H1 (cell line): ENCODE data around the gene WDR75. TPM values are rescaled to one million over a fixed set of nuclear protein-coding genes. Genes with fewer than 3 reads are reported as not detected.

Experiments used
- CTCF ChIA-PET: fragments of 300-600 bp; sonication (Branson Sonifier 250); formaldehyde crosslinking; loops from one replicate; lab custom pipeline; 2021; ENCODE audit not compliant: partially characterized antibody; lab: Charles Lee
- POLR2A ChIA-PET: fragments of 300-600 bp; sonication (Branson Sonifier 250); formaldehyde crosslinking; loops from one replicate; lab custom pipeline; 2021; ENCODE audit warnings: inconsistent platforms; ENCODE audit not compliant: partially characterized antibody; lab: Charles Lee
- DNase-seq, 2 experiments: peaks; one replicate each; pipeline versions ENCODE4 v3.0.0 to v3.0.0-alpha.2; 2010 to 2022; ENCODE audit warnings: low spot score in 2 of 2, low read depth in 1 of 2, mixed read lengths in 1 of 2
- FAIRE-seq: peaks from 2 replicates; lab custom pipeline; 2011; peaks lifted over from hg19 to GRCh38; lab: Jason Lieb, UNC
- H2AFZ ChIP-seq: 2 replicates; pipeline ENCODE4 v1.8.1; 2012; ENCODE audit warnings: low read length, inconsistent platforms
- H2AK5ac ChIP-seq: 2 replicates; pipeline ENCODE4 v1.6.1; 2013; ENCODE audit warnings: low read depth, low read length
- H2BK120ac ChIP-seq: replicated peaks from 2 replicates; pipeline ENCODE3; 2013; ENCODE audit warnings: low read depth, low read length, inconsistent platforms
- H2BK12ac ChIP-seq: 2 replicates; pipeline ENCODE4 v1.6.1; 2013; ENCODE audit warnings: low read depth, low read length
- H2BK15ac ChIP-seq: 2 replicates; pipeline ENCODE4 v1.6.1; 2013; ENCODE audit warnings: low read length
- H2BK20ac ChIP-seq: 2 replicates; pipeline ENCODE4 v1.6.1; 2013; ENCODE audit warnings: low read length
- H2BK5ac ChIP-seq: 2 replicates; pipeline ENCODE4 v1.6.1; 2013; ENCODE audit warnings: low read depth, low read length
- H3K14ac ChIP-seq: 2 replicates; pipeline ENCODE4 v1.6.1; 2013; ENCODE audit warnings: inconsistent platforms; ENCODE audit not compliant: insufficient read length
- H3K18ac ChIP-seq: 2 replicates; pipeline ENCODE4 v1.6.1; 2013; ENCODE audit warnings: low read length; ENCODE audit errors: extremely low read depth
- H3K23ac ChIP-seq: 2 replicates; pipeline ENCODE4 v1.6.1; 2013; ENCODE audit warnings: inconsistent platforms; ENCODE audit not compliant: insufficient read length
- H3K23me2 ChIP-seq: 2 replicates; pipeline ENCODE4 v1.6.1; 2013; ENCODE audit warnings: low read depth, low read length
- H3K27ac ChIP-seq: 2 replicates; pipeline ENCODE4 v1.6.1; 2011; ENCODE audit warnings: low read depth, low read length, inconsistent platforms
- H3K27me3 ChIP-seq, 4 experiments: replicated peaks in 1 of 4; 1 replicate in 1 of 4; 2 replicates in 3 of 4; pipeline versions ENCODE4 v1.6.1 to v1.8.1; 2011 to 2013; ENCODE audit warnings: low read length in 3 of 4, mild to moderate bottlenecking in 3 of 4, inconsistent platforms in 2 of 4, mixed read lengths in 2 of 4, moderate library complexity in 1 of 4; ENCODE audit not compliant: control insufficient read depth in 3 of 4, insufficient read depth in 3 of 4; ENCODE audit errors: extremely low read depth in 1 of 4
- H3K36me3 ChIP-seq, 4 experiments: 2 replicates each; pipeline versions ENCODE4 v1.6.1 to v1.8.1; 2011 to 2013; ENCODE audit warnings: mild to moderate bottlenecking in 4 of 4, low read length in 3 of 4, moderate library complexity in 2 of 4, control low read depth in 1 of 4, inconsistent platforms in 1 of 4; ENCODE audit not compliant: insufficient read depth in 4 of 4, control insufficient read depth in 2 of 4
- H3K4ac ChIP-seq: replicated peaks from 2 replicates; pipeline ENCODE3; 2013; ENCODE audit warnings: low read length, low read depth, mixed read lengths, inconsistent platforms; ENCODE audit not compliant: insufficient read length
- H3K4me1 ChIP-seq, 4 experiments: replicated peaks in 1 of 4; 1 replicate in 1 of 4; 2 replicates in 3 of 4; pipeline versions ENCODE4 v1.6.1 to v1.8.1; 2011 to 2013; ENCODE audit warnings: low read length in 3 of 4, inconsistent platforms in 2 of 4, mixed read lengths in 1 of 4; ENCODE audit not compliant: insufficient read depth in 4 of 4, control insufficient read depth in 3 of 4
- H3K4me2 ChIP-seq, 2 experiments: 2 replicates each; pipeline versions ENCODE4 v1.6.1 to v1.8.1; 2011 to 2013; ENCODE audit warnings: low read depth in 2 of 2, low read length in 2 of 2, control low read depth in 1 of 2, inconsistent platforms in 1 of 2, mild to moderate bottlenecking in 1 of 2; ENCODE audit not compliant: insufficient read depth in 1 of 2
- H3K4me3 ChIP-seq, 4 experiments: fragments of 200-600, 300-600 bp in 1 of 4; sonication (generic), shearing (Covaris generic), sonication (Bioruptor Twin) in 1 of 4; 2 replicates each; pipeline versions ENCODE4 v1.5.1 to v1.8.1; 2011 to 2016; ENCODE audit warnings: low read length in 4 of 4, low read depth in 3 of 4, control low read depth in 2 of 4, inconsistent platforms in 2 of 4, mild to moderate bottlenecking in 2 of 4, mixed read lengths in 1 of 4, moderate library complexity in 1 of 4; ENCODE audit not compliant: insufficient read depth in 2 of 4; ENCODE audit errors: extremely low read depth in 1 of 4
- H3K56ac ChIP-seq: replicated peaks from 2 replicates; pipeline ENCODE3; 2013; ENCODE audit warnings: low read depth, mild to moderate bottlenecking, mixed read lengths, low read length, inconsistent platforms; ENCODE audit not compliant: insufficient read length
- H3K79me1 ChIP-seq: 2 replicates; pipeline ENCODE4 v1.6.1; 2013; ENCODE audit warnings: low read depth, low read length, control low read depth
- H3K79me2 ChIP-seq, 2 experiments: 2 replicates each; pipeline versions ENCODE4 v1.6.1 to v1.8.1; 2012 to 2013; ENCODE audit warnings: low read length in 2 of 2, mild to moderate bottlenecking in 2 of 2, inconsistent platforms in 1 of 2; ENCODE audit not compliant: insufficient read depth in 2 of 2, control insufficient read depth in 1 of 2
- H3K9ac ChIP-seq, 4 experiments: replicated peaks in 1 of 4; 1 replicate in 1 of 4; 2 replicates in 3 of 4; pipeline versions ENCODE4 v1.6.1 to v1.8.1; 2011 to 2013; ENCODE audit warnings: low read depth in 3 of 4, low read length in 3 of 4, control low read depth in 2 of 4, mild to moderate bottlenecking in 2 of 4, moderate library complexity in 2 of 4, inconsistent platforms in 1 of 4; ENCODE audit errors: extremely low read depth in 1 of 4
- H3K9me3 ChIP-seq, 2 experiments: 2 replicates each; pipeline versions ENCODE4 v1.6.1 to v1.8.1; 2012 to 2013; ENCODE audit warnings: mild to moderate bottlenecking in 2 of 2, moderate library complexity in 2 of 2, control low read depth in 1 of 2, inconsistent platforms in 1 of 2, low read depth in 1 of 2, low read length in 1 of 2, mixed read lengths in 1 of 2; ENCODE audit not compliant: insufficient read depth in 2 of 2
- H4K20me1 ChIP-seq, 2 experiments: replicated peaks in 1 of 2; 2 replicates each; pipeline versions ENCODE3 to v1.8.1; 2011 to 2013; ENCODE audit warnings: inconsistent platforms in 2 of 2, low read length in 2 of 2, mild to moderate bottlenecking in 1 of 2; ENCODE audit not compliant: insufficient read depth in 2 of 2, control insufficient read depth in 1 of 2
- H4K5ac ChIP-seq: 2 replicates; pipeline ENCODE4 v1.6.1; 2013; ENCODE audit warnings: low read length, low read depth, mixed read lengths, inconsistent platforms; ENCODE audit not compliant: insufficient read length
- H4K8ac ChIP-seq: 2 replicates; pipeline ENCODE4 v1.8.0; 2013; ENCODE audit warnings: mild to moderate bottlenecking, moderate library complexity, low read length, inconsistent platforms; ENCODE audit not compliant: insufficient read depth; ENCODE audit errors: extremely low read depth
- H4K91ac ChIP-seq: replicated peaks from 2 replicates; pipeline ENCODE3; 2013; ENCODE audit warnings: low read length, mixed read lengths, inconsistent platforms; ENCODE audit not compliant: insufficient read length
- BCL11A ChIP-seq, 2 experiments: IDR thresholded peaks; one replicate each; pipeline ENCODE4 v1.6.1; 2011; ENCODE audit warnings: low read depth in 2 of 2, low read length in 2 of 2, mild to moderate bottlenecking in 2 of 2
- SIX5 ChIP-seq: IDR thresholded peaks from 2 replicates; pipeline ENCODE4 v1.6.1; 2011; ENCODE audit warnings: mild to moderate bottlenecking, low read depth, low read length
- SP1 ChIP-seq: IDR thresholded peaks from 2 replicates; pipeline ENCODE4 v1.6.1; 2011; ENCODE audit warnings: low read depth, low read length
- USF2 ChIP-seq: IDR thresholded peaks from 2 replicates; pipeline ENCODE4 v1.6.1; 2011; ENCODE audit warnings: low read length, improper control_type of control experiment
- WGBS, 2 experiments: shearing (Covaris generic) in 1 of 2; methylation state at CpG; one replicate each; pipeline versions ENCODE4 v1.1.6 to v1.1.7; 2013 to 2015; ENCODE audit warnings: low lambda C conversion rate in 2 of 2, mixed read lengths in 2 of 2, inconsistent platforms in 1 of 2, low coverage in 1 of 2, missing lambda C conversion rate in 1 of 2; ENCODE audit not compliant: insufficient replicate concordance in 2 of 2, insufficient coverage in 1 of 2, insufficient read length in 1 of 2; ENCODE audit errors: extremely low coverage in 1 of 2, missing lambda C conversion rate in 1 of 2; 5-methylcytosine and 5-hydroxymethylcytosine counted together
- polyA plus RNA-seq, 7 experiments: library from polyadenylated mRNA; depleted of rRNA in 3 of 7; stranded (reverse) in 5 of 7; unstranded in 2 of 7; fragments of >200 nt in 5 of 7; fragments of 200-250 nt in 2 of 7; gene quantifications; 1 replicate in 5 of 7; 2 replicates in 1 of 7; 4 replicates in 1 of 7; pipeline versions ENCODE4 v1.2.1 to v1.2.3, GENCODE V29; 2011 to 2013; ENCODE audit warnings: missing spikeins in 2 of 7, mixed read lengths in 2 of 7
- total RNA-seq: library from RNA; stranded (reverse); fragmentation: NEBNext Ultra II Directional; extraction: Animal tissue kit (Norgen Biotek cat#: 25700); gene quantifications from 2 replicates; pipeline ENCODE4 v1.2.1, GENCODE V29; 2021

Gene WDR75
- total and polyA plus RNA-seq, 2 of the 8 experiments (the other 6 are each of a cell fraction or from before 2014, with no cell fraction given), result 26.9 to 77.1 TPM

DNA sequence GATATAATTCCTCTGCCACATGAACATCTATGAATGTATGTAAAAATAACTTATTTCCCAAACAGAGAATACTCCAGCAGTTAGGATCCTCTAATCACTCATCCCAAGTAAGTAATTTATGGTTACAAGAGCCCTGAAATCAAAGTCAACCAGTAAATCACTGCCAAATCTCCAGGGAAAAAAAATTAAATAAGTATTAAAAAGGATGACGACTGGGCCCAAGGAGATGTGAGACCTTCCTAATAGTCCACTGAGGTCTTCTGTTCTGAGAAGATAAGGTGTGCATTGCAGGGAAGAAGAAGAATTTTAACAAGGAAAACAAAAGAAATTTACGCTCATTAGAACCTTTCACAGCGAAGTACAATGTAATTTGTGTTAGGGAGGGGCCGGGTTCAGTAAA, 28.0 kb upstream of the WDR75 start:
- TF ChIP-seq BCL11A (IDR thresholded peaks at IDR 0.05; ENCODE audit: low read depth in 2 of 2, low read length in 2 of 2) (no peak), USF2 (no peak), SIX5 (no peak), SP1 (no peak)
- 90% methylated on average over 4 of the region's 4 CpGs; no CpG with 5 or more reads in 1 of the 2 experiments for WGBS, 2 experiments
- Histone ChIP-seq H3K14ac (no peak overlapping the region), H3K4me1 (no peaks in the 10 kb centered on the region), H3K79me2 (no peaks in the 10 kb centered on the region), H3K9ac (no peak overlapping the region), H3K23ac (no peak overlapping the region), H3K4ac (no peak overlapping the region), H3K9me3 (no peaks in the 10 kb centered on the region), H4K91ac (no peak overlapping the region), H3K56ac (no peak overlapping the region), H2BK5ac (no peak overlapping the region), H2BK15ac (no peak overlapping the region), H3K79me1 (no peaks in the 10 kb centered on the region), H3K36me3 (no peaks in the 10 kb centered on the region), H3K4me3 (no peak overlapping the region), H3K23me2 (no peaks in the 10 kb centered on the region), H3K27ac (no peak overlapping the region), H2AK5ac (no peak overlapping the region), H2BK20ac (no peak overlapping the region), H2BK12ac (no peak overlapping the region), H2AFZ (no peak overlapping the region), H3K4me2 (no peak overlapping the region), H4K8ac (no peak overlapping the region), H3K18ac (no peak overlapping the region), H3K27me3 (no peaks in the 10 kb centered on the region), H4K20me1 (no peaks in the 10 kb centered on the region), H2BK120ac (no peak overlapping the region), H4K5ac (no peak overlapping the region)
- FAIRE-seq, result no peak
- CTCF ChIA-PET, result interaction anchor here (0.6 to 3.4 kb wide), 10 partner anchors 9 to 839 kb away, joined by 3 to 23 read pairs (median 4); no protein-coding TSS in a partner anchor
- no peak for DNase-seq
- POLR2A ChIA-PET, result no interaction called here
